ENCODE results near the gene KIF17. TPM values are rescaled to one million over a fixed set of nuclear protein-coding genes. Genes with fewer than 3 reads are reported as not detected.
A peak's percentile ranks its signal among the peaks of the same experiment; 100 is the strongest.

KIF17 gene
- total RNA-seq, 1 donor from 2014 or later = 2.2 TPM

DNA sequence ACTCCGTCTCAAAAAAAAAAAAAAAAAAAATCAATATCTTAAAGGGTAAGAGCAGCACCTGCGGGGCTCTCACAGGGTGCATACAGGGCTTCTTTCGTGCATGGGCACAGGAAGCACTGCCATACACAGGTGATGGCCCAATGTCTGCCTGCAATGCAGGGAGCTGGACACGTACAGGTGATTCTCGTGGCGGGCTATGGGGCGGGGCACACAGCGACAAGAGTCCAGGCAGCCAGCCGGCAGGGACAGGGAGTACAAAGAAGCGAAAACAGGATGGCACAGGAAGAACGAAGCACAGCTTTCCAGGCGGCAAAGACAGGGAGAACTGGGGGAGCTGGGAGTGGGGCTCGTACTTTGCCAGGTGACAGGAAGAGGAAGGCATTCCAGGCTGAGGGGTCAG, 1.6 kb downstream of the KIF17 start:
- peaks cover 31% of the 10 kb centered on the region for H3K27me3 Mint-ChIP-seq (ENCODE audit: low read depth, unreplicated experiment)
- TF ChIP-seq, protein P1, sequence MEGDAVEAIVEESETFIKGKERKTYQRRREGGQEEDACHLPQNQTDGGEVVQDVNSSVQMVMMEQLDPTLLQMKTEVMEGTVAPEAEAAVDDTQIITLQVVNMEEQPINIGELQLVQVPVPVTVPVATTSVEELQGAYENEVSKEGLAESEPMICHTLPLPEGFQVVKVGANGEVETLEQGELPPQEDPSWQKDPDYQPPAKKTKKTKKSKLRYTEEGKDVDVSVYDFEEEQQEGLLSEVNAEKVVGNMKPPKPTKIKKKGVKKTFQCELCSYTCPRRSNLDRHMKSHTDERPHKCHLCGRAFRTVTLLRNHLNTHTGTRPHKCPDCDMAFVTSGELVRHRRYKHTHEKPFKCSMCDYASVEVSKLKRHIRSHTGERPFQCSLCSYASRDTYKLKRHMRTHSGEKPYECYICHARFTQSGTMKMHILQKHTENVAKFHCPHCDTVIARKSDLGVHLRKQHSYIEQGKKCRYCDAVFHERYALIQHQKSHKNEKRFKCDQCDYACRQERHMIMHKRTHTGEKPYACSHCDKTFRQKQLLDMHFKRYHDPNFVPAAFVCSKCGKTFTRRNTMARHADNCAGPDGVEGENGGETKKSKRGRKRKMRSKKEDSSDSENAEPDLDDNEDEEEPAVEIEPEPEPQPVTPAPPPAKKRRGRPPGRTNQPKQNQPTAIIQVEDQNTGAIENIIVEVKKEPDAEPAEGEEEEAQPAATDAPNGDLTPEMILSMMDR (IDR thresholded peaks at IDR 0.05; ENCODE audit: insufficient read depth, low read depth, low read length) = no peak
- TF ChIP-seq EZH2 (IDR thresholded peaks at IDR 0.05; ENCODE audit: insufficient read depth, low read length) = no peak
- H3K9ac ChIP-seq (ENCODE audit: low read length) = no peak overlapping the region
- no peak for DNase-seq (ENCODE audit: low read depth)
- H3K27ac Mint-ChIP-seq (ENCODE audit: unreplicated experiment) = no peak overlapping the region
- no peaks in the 10 kb centered on the region for H3K4me1 Mint-ChIP-seq (ENCODE audit: low read depth, unreplicated experiment)
- peaks cover 3% of the 10 kb centered on the region for H3K9me3 Mint-ChIP-seq (ENCODE audit: unreplicated experiment)
- no peak overlapping the region for H3K4me2 ChIP-seq (ENCODE audit: low read length)
- H3K36me3 Mint-ChIP-seq (ENCODE audit: low read depth, unreplicated experiment) = peaks cover 5% of the 10 kb centered on the region
- no peaks in the 10 kb centered on the region for H4K20me1 ChIP-seq (ENCODE audit: insufficient read depth, low read length)
- peak overlapping the region; percentile 82 for H3K4me3 Mint-ChIP-seq (ENCODE audit: unreplicated experiment)
- no peak overlapping the region for H3K4me3 ChIP-seq (ENCODE audit: insufficient read depth, low read depth, low read length)
- no peak overlapping the region for H3K27ac ChIP-seq (ENCODE audit: low read depth, low read length)
- H3K36me3 ChIP-seq (ENCODE audit: insufficient read depth, low read length) = no peaks in the 10 kb centered on the region
- H3K4me1 ChIP-seq (ENCODE audit: insufficient read depth, low read length) = no peaks in the 10 kb centered on the region
- H3K79me2 ChIP-seq (ENCODE audit: insufficient read depth, low read length) = no peaks in the 10 kb centered on the region
- FAIRE-seq = no peak
- H3K27me3 ChIP-seq (ENCODE audit: insufficient read depth, low read length) = no peaks in the 10 kb centered on the region
- H3K9me3 ChIP-seq (ENCODE audit: insufficient read depth, low read depth, low read length) = no peaks in the 10 kb centered on the region
- H2AFZ ChIP-seq (ENCODE audit: low read depth, low read length) = no peak overlapping the region

DNA sequence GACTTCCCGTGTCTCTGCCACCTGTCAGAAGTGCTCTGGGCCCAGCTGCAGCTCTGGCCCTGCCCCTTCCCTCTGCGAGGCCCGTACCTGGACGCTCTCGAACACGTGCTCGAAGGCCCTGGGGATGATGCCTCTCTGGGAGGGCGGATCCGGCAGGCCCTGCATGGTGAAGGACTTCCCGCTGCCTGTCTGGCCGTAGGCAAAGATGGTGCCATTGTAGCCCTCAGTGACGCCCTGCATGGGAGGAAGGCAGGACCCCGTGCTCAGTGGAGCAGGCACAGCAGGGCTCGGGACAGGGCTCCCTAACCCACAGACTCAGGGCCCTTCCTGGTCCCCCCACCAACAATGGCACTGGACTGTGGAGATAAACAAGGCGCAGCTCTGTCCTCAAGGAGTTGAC, 2.4 kb downstream of the KIF17 start:
- Histone ChIP-seq H3K79me2 (ENCODE audit: insufficient read depth, low read length) (no peaks in the 10 kb centered on the region), H2AFZ (ENCODE audit: low read depth, low read length) (no peak overlapping the region), H3K4me3 (ENCODE audit: insufficient read depth, low read depth, low read length) (no peak overlapping the region), H3K9ac (ENCODE audit: low read length) (no peak overlapping the region), H3K4me1 (ENCODE audit: insufficient read depth, low read length) (no peaks in the 10 kb centered on the region), H3K36me3 (ENCODE audit: insufficient read depth, low read length) (no peaks in the 10 kb centered on the region), H3K27ac (ENCODE audit: low read depth, low read length) (no peak overlapping the region), H3K9me3 (ENCODE audit: insufficient read depth, low read depth, low read length) (no peaks in the 10 kb centered on the region), H3K27me3 (ENCODE audit: insufficient read depth, low read length) (no peaks in the 10 kb centered on the region), H4K20me1 (ENCODE audit: insufficient read depth, low read length) (no peaks in the 10 kb centered on the region), H3K4me2 (ENCODE audit: low read length) (no peak overlapping the region)
- H3K4me1 Mint-ChIP-seq (ENCODE audit: low read depth, unreplicated experiment) = no peaks in the 10 kb centered on the region
- H3K36me3 Mint-ChIP-seq (ENCODE audit: low read depth, unreplicated experiment) = peaks cover 5% of the 10 kb centered on the region
- TF ChIP-seq EZH2 (IDR thresholded peaks at IDR 0.05; ENCODE audit: insufficient read depth, low read length) = no peak
- TF ChIP-seq, protein P1 (IDR thresholded peaks at IDR 0.05; ENCODE audit: insufficient read depth, low read depth, low read length) = no peak
- H3K27ac Mint-ChIP-seq (ENCODE audit: unreplicated experiment) = no peak overlapping the region
- no peak overlapping the region for H3K4me3 Mint-ChIP-seq (ENCODE audit: unreplicated experiment)
- H3K27me3 Mint-ChIP-seq (ENCODE audit: low read depth, unreplicated experiment) = peaks cover 25% of the 10 kb centered on the region
- DNase-seq (ENCODE audit: low read depth) = no peak
- no peak for FAIRE-seq
- H3K9me3 Mint-ChIP-seq (ENCODE audit: unreplicated experiment) = peaks cover 3% of the 10 kb centered on the region

DNA sequence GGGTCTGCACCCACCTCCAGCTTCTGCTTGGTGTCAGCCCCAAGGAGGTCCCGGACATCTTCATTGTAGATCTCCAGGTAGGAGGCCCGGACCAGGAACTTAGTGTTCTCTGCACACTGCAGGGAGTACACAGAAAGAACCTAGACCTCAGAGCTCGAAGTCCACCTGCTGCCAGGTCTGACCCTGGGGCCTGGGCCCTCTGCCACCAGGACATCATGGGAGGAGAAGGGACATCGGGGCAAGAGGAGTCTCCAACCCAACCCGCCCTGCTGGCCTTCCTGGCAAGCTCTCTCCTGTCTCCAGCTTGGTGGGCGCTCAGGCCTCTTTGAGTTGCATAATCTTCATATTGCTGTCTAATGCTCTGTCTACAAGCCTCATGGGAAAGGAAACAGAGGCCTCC, 4.4 kb downstream of the KIF17 start:
- Histone ChIP-seq H3K79me2 (ENCODE audit: insufficient read depth, low read length) (no peaks in the 10 kb centered on the region), H3K36me3 (ENCODE audit: insufficient read depth, low read length) (no peaks in the 10 kb centered on the region)
- H3K27me3 Mint-ChIP-seq (ENCODE audit: low read depth, unreplicated experiment) = peaks cover 6% of the 10 kb centered on the region

More for the DNA sequence above, 4.4 kb downstream of the KIF17 start:
- Histone ChIP-seq H3K9me3 (ENCODE audit: insufficient read depth, low read depth, low read length) (no peaks in the 10 kb centered on the region), H3K27me3 (ENCODE audit: insufficient read depth, low read length) (no peaks in the 10 kb centered on the region), H2AFZ (ENCODE audit: low read depth, low read length) (no peak overlapping the region), H3K4me1 (ENCODE audit: insufficient read depth, low read length) (no peaks in the 10 kb centered on the region), H3K4me2 (ENCODE audit: low read length) (no peak overlapping the region), H3K4me3 (ENCODE audit: insufficient read depth, low read depth, low read length) (no peak overlapping the region), H3K27ac (ENCODE audit: low read depth, low read length) (no peak overlapping the region), H3K9ac (ENCODE audit: low read length) (no peak overlapping the region), H4K20me1 (ENCODE audit: insufficient read depth, low read length) (no peaks in the 10 kb centered on the region)
- no peak for TF ChIP-seq EZH2 (IDR thresholded peaks at IDR 0.05; ENCODE audit: insufficient read depth, low read length)
- TF ChIP-seq, protein P1 (IDR thresholded peaks at IDR 0.05; ENCODE audit: insufficient read depth, low read depth, low read length) = no peak
- DNase-seq (ENCODE audit: low read depth) (no peak), FAIRE-seq (no peak)
- Mint-ChIP-seq H3K4me1 (ENCODE audit: low read depth, unreplicated experiment) (no peaks in the 10 kb centered on the region), H3K9me3 (ENCODE audit: unreplicated experiment) (no peaks in the 10 kb centered on the region), H3K27ac (ENCODE audit: unreplicated experiment) (no peak overlapping the region), H3K36me3 (ENCODE audit: low read depth, unreplicated experiment) (peaks cover 3% of the 10 kb centered on the region), H3K4me3 (ENCODE audit: unreplicated experiment) (no peak overlapping the region)
